Right renal cortex interstitium (tissue), 3 donors: Measurements from ENCODE around the gene VTN. TPM values are rescaled to one million over a fixed set of nuclear protein-coding genes. Genes with fewer than 3 reads are reported as not detected.

Experiments used
- DNase-seq, 3 donors: peaks; one replicate each; pipeline ENCODE4 v3.0.0-alpha.2; 2013; ENCODE audit warnings: low read depth in 3 of 3, low spot score in 2 of 3
- polyA plus RNA-seq, 3 donors: library from polyadenylated mRNA; unstranded; fragments of 120-200 nt; gene quantifications; one replicate each; pipeline ENCODE4 v1.2.1, GENCODE V29; 2013; ENCODE audit not compliant: insufficient read length in 3 of 3

Gene VTN
- polyA plus RNA-seq, 3 donors: 8.5 to 22.3 (median 11.7) TPM

- DNase-seq: no peak
Observed at GRCh38 chr17:28396635-28397239, 26.6 kb upstream of the VTN start.

GRCh38 chr17:28395968-28396367, 25.9 kb upstream of the VTN start:
- DNase-seq: no peak

GRCh38 chr17:28395426-28395825, 25.3 kb upstream of the VTN start:
- no peak for DNase-seq

- no peak for DNase-seq
Observed at GRCh38 chr17:28394337-28395116, 24.4 kb upstream of the VTN start.

- no peak for DNase-seq
Observed at GRCh38 chr17:28392491-28392890, 22.4 kb upstream of the VTN start.

GRCh38 chr17:28391401-28391800, 21.3 kb upstream of the VTN start:
- DNase-seq: no peak

- no peak for DNase-seq
Observed at GRCh38 chr17:28390984-28391383, 20.9 kb upstream of the VTN start.

- DNase-seq: no peak
Observed at GRCh38 chr17:28390563-28390962, 20.5 kb upstream of the VTN start.

GRCh38 chr17:28390141-28390540, 20.0 kb upstream of the VTN start:
- no peak for DNase-seq

- no peak for DNase-seq
Observed at GRCh38 chr17:28388106-28388505, 18.0 kb upstream of the VTN start.

GRCh38 chr17:28386391-28386790, 16.3 kb upstream of the VTN start:
- DNase-seq: no peak

- DNase-seq: no peak
Observed at GRCh38 chr17:28385406-28385805, 15.3 kb upstream of the VTN start.

- DNase-seq: no peak
Observed at GRCh38 chr17:28385037-28385400, 14.9 kb upstream of the VTN start.

GRCh38 chr17:28384281-28385036, 14.4 kb upstream of the VTN start:
- DNase-seq: no peak

GRCh38 chr17:28381141-28381825, 11.2 kb upstream of the VTN start:
- DNase-seq: no peak

- no peak for DNase-seq
Observed at GRCh38 chr17:28379814-28380801, 10.0 kb upstream of the VTN start.

GRCh38 chr17:28372945-28373274, 2.8 kb upstream of the VTN start:
- DNase-seq: no peak

- no peak for DNase-seq
Observed at GRCh38 chr17:28372203-28372944, 2.3 kb upstream of the VTN start.
